ENCODE measurements around the gene GGTLC2.

The GGTLC2 gene

DNA sequence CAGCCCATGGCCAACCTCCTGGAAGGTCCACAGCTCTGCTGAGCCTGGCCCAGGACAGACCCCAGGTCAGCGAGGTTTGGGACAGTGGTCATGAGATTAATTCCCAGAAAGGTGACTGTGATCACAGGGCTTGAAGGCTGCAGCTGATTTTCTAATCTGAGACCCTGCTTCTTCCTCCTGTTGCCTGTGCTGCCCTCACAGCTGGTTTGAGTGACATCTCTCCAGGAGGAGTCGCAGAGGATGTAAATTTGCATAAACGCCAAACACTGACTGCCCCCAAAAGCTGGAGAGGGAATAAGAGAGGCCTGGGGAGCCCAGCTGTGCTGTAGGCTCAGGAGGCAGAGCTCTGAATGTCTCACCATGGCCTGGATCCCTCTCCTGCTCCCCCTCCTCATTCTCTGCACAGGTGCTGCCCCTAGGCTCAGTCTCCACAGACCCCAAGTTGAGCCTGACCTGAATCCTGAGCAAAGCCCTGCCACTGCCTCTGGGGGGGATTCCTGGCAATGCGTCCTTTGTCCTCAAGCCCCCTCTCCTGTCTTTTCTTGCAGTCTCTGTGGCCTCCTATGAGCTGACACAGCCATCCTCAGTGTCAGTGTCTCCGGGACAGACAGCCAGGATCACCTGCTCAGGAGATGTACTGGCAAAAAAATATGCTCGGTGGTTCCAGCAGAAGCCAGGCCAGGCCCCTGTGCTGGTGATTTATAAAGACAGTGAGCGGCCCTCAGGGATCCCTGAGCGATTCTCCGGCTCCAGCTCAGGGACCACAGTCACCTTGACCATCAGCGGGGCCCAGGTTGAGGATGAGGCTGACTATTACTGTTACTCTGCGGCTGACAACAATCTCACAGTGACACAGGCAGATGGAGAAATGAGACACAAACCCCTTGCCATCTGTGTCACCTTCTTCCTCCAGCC, 23.8 kb downstream of the GGTLC2 start:
- TF ChIP-seq, protein P1, sequence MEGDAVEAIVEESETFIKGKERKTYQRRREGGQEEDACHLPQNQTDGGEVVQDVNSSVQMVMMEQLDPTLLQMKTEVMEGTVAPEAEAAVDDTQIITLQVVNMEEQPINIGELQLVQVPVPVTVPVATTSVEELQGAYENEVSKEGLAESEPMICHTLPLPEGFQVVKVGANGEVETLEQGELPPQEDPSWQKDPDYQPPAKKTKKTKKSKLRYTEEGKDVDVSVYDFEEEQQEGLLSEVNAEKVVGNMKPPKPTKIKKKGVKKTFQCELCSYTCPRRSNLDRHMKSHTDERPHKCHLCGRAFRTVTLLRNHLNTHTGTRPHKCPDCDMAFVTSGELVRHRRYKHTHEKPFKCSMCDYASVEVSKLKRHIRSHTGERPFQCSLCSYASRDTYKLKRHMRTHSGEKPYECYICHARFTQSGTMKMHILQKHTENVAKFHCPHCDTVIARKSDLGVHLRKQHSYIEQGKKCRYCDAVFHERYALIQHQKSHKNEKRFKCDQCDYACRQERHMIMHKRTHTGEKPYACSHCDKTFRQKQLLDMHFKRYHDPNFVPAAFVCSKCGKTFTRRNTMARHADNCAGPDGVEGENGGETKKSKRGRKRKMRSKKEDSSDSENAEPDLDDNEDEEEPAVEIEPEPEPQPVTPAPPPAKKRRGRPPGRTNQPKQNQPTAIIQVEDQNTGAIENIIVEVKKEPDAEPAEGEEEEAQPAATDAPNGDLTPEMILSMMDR (IDR thresholded peaks at IDR 0.05; ENCODE audit: insufficient read depth, low read length, poor library complexity, severe bottlenecking): no peak
- no peak for TF ChIP-seq EZH2phosphoT487 (conservative IDR thresholded peaks at IDR 0.05; ENCODE audit: low read length)
- Histone ChIP-seq H2AFZ (ENCODE audit: low read depth, low read length, severe bottlenecking) (no peak overlapping the region), H4K20me1 (ENCODE audit: low read depth, low read length) (no peaks in the 10 kb centered on the region), H3K9me3 (ENCODE audit: insufficient read depth, low read length) (no peaks in the 10 kb centered on the region), H3K9ac (ENCODE audit: low read length) (no peak overlapping the region), H3K4me3 (ENCODE audit: insufficient read depth, low read length, poor library complexity, severe bottlenecking) (no peak overlapping the region), H3K4me2 (ENCODE audit: low read depth, low read length, poor library complexity, severe bottlenecking) (no peak overlapping the region), H3K27me3 (ENCODE audit: low read length) (no peaks in the 10 kb centered on the region), H3K36me3 (ENCODE audit: low read length) (no peaks in the 10 kb centered on the region), H3K79me2 (ENCODE audit: insufficient read depth, low read length) (no peaks in the 10 kb centered on the region), H3K27ac (ENCODE audit: low read depth, low read length) (no peak overlapping the region), H3K9me2 (replicated peaks; ENCODE audit: insufficient read depth, low read length) (no peaks in the 10 kb centered on the region), H3F3A (ENCODE audit: insufficient read depth) (no peaks in the 10 kb centered on the region)

DNA sequence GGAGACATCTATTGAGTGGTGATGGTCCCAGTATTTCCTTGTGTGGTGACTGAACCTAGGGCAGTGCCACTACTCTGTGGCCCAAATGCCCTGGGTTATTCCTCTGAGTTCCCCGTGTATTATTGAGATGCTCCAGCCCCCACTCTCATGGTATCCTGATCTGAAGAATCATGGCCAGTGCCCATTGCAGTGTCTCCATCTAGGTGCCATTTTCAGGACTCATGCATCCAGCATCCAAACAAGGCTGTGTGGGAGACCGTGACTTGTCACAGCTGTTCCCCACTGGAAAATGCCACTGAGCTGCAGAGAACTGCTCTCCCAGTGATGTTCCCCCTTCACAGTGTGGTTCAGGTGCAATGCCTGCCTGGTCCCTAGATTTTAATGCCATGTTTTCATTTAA, 24.7 kb downstream of the GGTLC2 start:
- H3K27me3 ChIP-seq (ENCODE audit: low read length): no peaks in the 10 kb centered on the region
- H3K9me3 ChIP-seq (ENCODE audit: insufficient read depth, low read length): no peaks in the 10 kb centered on the region
- H3K4me2 ChIP-seq (ENCODE audit: low read depth, low read length, poor library complexity, severe bottlenecking): no peak overlapping the region
- H3K36me3 ChIP-seq (ENCODE audit: low read length): no peaks in the 10 kb centered on the region
- H2AFZ ChIP-seq (ENCODE audit: low read depth, low read length, severe bottlenecking): no peak overlapping the region
- H3K9me2 ChIP-seq (replicated peaks; ENCODE audit: insufficient read depth, low read length): no peaks in the 10 kb centered on the region
- TF ChIP-seq, protein P1 (IDR thresholded peaks at IDR 0.05; ENCODE audit: insufficient read depth, low read length, poor library complexity, severe bottlenecking): no peak
- TF ChIP-seq EZH2phosphoT487 (conservative IDR thresholded peaks at IDR 0.05; ENCODE audit: low read length): no peak
- no peak overlapping the region for H3K27ac ChIP-seq (ENCODE audit: low read depth, low read length)
- H3K9ac ChIP-seq (ENCODE audit: low read length): no peak overlapping the region
- H3F3A ChIP-seq (ENCODE audit: insufficient read depth): no peaks in the 10 kb centered on the region
- H4K20me1 ChIP-seq (ENCODE audit: low read depth, low read length): no peaks in the 10 kb centered on the region
- no peak overlapping the region for H3K4me3 ChIP-seq (ENCODE audit: insufficient read depth, low read length, poor library complexity, severe bottlenecking)
- H3K79me2 ChIP-seq (ENCODE audit: insufficient read depth, low read length): no peaks in the 10 kb centered on the region

DNA sequence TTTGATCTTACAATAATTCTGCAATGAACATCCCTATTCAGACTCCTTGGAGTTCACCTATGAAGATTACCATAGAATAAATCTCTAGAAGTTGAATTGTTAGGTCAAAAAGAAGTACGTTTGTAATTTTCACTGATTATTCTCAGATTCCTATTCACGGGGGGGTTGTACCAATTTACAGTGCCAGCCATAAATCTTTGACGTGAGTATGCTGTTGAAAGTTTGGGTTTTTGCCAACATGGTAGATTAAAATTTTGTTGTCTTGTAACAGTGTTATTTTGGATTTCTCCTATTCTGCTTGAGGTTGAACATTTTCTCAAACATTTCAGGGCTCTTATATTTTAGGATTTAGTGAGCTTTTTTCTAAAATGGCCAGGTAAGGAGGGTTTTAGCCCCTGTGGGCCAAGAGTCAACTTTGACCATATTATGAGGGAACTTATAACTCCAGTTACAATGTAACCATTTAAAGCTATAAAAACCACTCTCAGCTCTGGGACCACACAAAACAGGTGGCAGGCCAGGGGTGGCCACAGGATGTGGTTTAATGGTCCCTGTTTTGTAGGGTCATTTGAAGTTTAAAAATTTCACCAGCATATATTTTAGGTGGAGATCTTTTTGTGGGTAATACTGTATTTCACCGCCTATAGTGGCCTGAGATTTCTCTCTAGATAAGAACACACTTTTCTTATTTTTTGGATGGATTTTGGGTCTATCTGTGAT, 25.8 kb downstream of the GGTLC2 start:
- Histone ChIP-seq H3F3A (ENCODE audit: insufficient read depth) (no peaks in the 10 kb centered on the region), H3K9me2 (replicated peaks; ENCODE audit: insufficient read depth, low read length) (no peaks in the 10 kb centered on the region), H3K9ac (ENCODE audit: low read length) (no peak overlapping the region), H2AFZ (ENCODE audit: low read depth, low read length, severe bottlenecking) (no peak overlapping the region), H3K4me3 (ENCODE audit: insufficient read depth, low read length, poor library complexity, severe bottlenecking) (no peak overlapping the region), H3K27ac (ENCODE audit: low read depth, low read length) (no peak overlapping the region), H4K20me1 (ENCODE audit: low read depth, low read length) (no peaks in the 10 kb centered on the region), H3K36me3 (ENCODE audit: low read length) (no peaks in the 10 kb centered on the region), H3K9me3 (ENCODE audit: insufficient read depth, low read length) (no peaks in the 10 kb centered on the region), H3K79me2 (ENCODE audit: insufficient read depth, low read length) (no peaks in the 10 kb centered on the region), H3K27me3 (ENCODE audit: low read length) (no peaks in the 10 kb centered on the region), H3K4me2 (ENCODE audit: low read depth, low read length, poor library complexity, severe bottlenecking) (no peak overlapping the region)
- no peak for TF ChIP-seq EZH2phosphoT487 (conservative IDR thresholded peaks at IDR 0.05; ENCODE audit: low read length)
- TF ChIP-seq, protein P1 (IDR thresholded peaks at IDR 0.05; ENCODE audit: insufficient read depth, low read length, poor library complexity, severe bottlenecking): no peak

Data from SU-DHL-6 (cell line).